ENCODE results near the gene SCAI. TPM values are rescaled to one million over a fixed set of nuclear protein-coding genes. Genes with fewer than 3 reads are reported as not detected.
"Not testable (repeated sequence)": the region's sequence is repeated elsewhere in the genome, so short reads cannot be mapped to it uniquely, and the experiment has no call there.

The SCAI gene
- total RNA-seq, 6 experiments from 2014 or later = 4.7 to 7.2 (median 5.6) TPM

DNA sequence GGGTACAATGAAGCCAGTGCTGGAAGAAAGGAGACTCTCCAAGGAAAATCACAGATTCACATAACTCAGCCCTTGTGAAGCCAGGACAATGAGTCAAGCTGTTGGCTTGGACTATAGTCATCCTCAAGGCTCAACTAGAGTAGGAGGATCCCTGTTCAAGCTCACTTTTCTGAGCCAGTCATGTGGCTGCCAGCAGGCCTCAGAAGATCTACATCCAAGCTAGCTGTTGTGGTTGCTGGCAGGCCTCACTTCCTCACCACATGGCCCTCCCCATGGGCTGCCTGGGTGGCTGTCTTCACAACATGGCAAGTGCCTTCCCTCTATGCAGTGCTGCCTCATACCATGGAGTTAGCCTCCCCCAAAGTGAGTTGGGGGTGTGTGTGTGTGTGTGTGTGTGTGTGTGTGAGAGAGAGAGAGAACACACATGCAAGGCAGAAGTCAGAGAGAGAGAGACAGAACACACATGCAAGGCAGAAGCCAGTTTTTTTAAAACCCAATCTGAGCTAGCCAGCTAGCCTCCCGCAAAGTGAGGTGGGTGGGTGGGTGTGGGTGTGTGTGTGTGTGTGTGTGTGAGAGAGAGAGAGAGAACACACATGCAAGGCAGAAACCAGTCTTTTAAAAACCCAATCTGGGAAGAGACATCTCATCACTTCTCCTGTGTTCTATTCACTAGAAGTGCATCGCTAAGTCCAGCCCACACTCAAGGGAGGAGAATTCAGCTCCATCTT lies 17.1 kb downstream of the SCAI start:
- H3K27me3 Mint-ChIP-seq (ENCODE audit: insufficient read depth) = peaks cover 2% of the 10 kb centered on the region
- no peak for TF ChIP-seq CTCF (IDR thresholded peaks at IDR 0.05)
- H3K9me3 Mint-ChIP-seq = no peaks in the 10 kb centered on the region
- peak; percentile 98 for DNase-seq
- peak overlapping the region; percentile 97 for H3K27ac Mint-ChIP-seq
- no peaks in the 10 kb centered on the region for H3K36me3 Mint-ChIP-seq (ENCODE audit: low read depth)
- peak overlapping the region; percentile 58 for H3K4me3 Mint-ChIP-seq
- peaks cover 31% of the 10 kb centered on the region for H3K4me1 Mint-ChIP-seq (ENCODE audit: low read depth)

GRCh38 chr9:125125523-125125922 lies 17.8 kb downstream of the SCAI start:
- H3K27me3 Mint-ChIP-seq (ENCODE audit: insufficient read depth) = peaks cover 2% of the 10 kb centered on the region
- no peaks in the 10 kb centered on the region for H3K36me3 Mint-ChIP-seq (ENCODE audit: low read depth)
- H3K4me1 Mint-ChIP-seq (ENCODE audit: low read depth) = peaks cover 38% of the 10 kb centered on the region
- TF ChIP-seq CTCF (IDR thresholded peaks at IDR 0.05) = no peak
- peak overlapping the region; percentile 58 for H3K4me3 Mint-ChIP-seq
- H3K9me3 Mint-ChIP-seq = no peaks in the 10 kb centered on the region
- DNase-seq = no peak
- peak overlapping the region; percentile 97 for H3K27ac Mint-ChIP-seq

GRCh38 chr9:125121146-125121545 lies 22.2 kb downstream of the SCAI start:
- no peaks in the 10 kb centered on the region for H3K9me3 Mint-ChIP-seq
- H3K27me3 Mint-ChIP-seq (ENCODE audit: insufficient read depth) = peaks cover 2% of the 10 kb centered on the region; the same call in 1 of the 2 replicates
- no peaks in the 10 kb centered on the region for H3K36me3 Mint-ChIP-seq (ENCODE audit: low read depth)
- no peak for DNase-seq
- peaks cover 47% of the 10 kb centered on the region for H3K4me1 Mint-ChIP-seq (ENCODE audit: low read depth)
- H3K4me3 Mint-ChIP-seq = no peak overlapping the region
- no peak overlapping the region for H3K27ac Mint-ChIP-seq
- no peak for TF ChIP-seq CTCF (IDR thresholded peaks at IDR 0.05)

- Mint-ChIP-seq H3K9me3 (no peaks in the 10 kb centered on the region), H3K36me3 (ENCODE audit: low read depth) (no peaks in the 10 kb centered on the region), H3K4me3 (peak overlapping the region; percentile 18), H3K4me1 (ENCODE audit: low read depth) (peaks cover 37% of the 10 kb centered on the region), H3K27me3 (ENCODE audit: insufficient read depth) (peaks cover 2% of the 10 kb centered on the region; the same call in 1 of the 2 replicates), H3K27ac (peak overlapping the region; percentile 86)
- peak; percentile 63 for TF ChIP-seq CTCF (IDR thresholded peaks at IDR 0.05)
- DNase-seq = peak; percentile 74
Observed at GRCh38 chr9:125119643-125120286, 23.6 kb downstream of the SCAI start.

GRCh38 chr9:125118696-125119095 lies 24.6 kb downstream of the SCAI start:
- H3K4me3 Mint-ChIP-seq; H3K27me3 Mint-ChIP-seq (ENCODE audit: insufficient read depth); H3K9me3 Mint-ChIP-seq; DNase-seq; H3K36me3 Mint-ChIP-seq (ENCODE audit: low read depth): not testable (repeated sequence)
- Mint-ChIP-seq H3K27ac (peak overlapping the region; percentile 24; the same call in 1 of the 2 replicates), H3K4me1 (ENCODE audit: low read depth) (peaks cover 28% of the 10 kb centered on the region)

GRCh38 chr9:125114503-125114902 lies 28.8 kb downstream of the SCAI start:
- not testable (repeated sequence) for H3K27me3 Mint-ChIP-seq (ENCODE audit: insufficient read depth); DNase-seq; H3K27ac Mint-ChIP-seq; H3K4me3 Mint-ChIP-seq; H3K9me3 Mint-ChIP-seq
- peaks cover 19% of the 10 kb centered on the region for H3K4me1 Mint-ChIP-seq (ENCODE audit: low read depth)
- H3K36me3 Mint-ChIP-seq (ENCODE audit: low read depth) = peaks cover 19% of the 10 kb centered on the region
